Body of pancreas (tissue), 4 donors: Measurements from ENCODE around the gene ELOVL5. TPM values are rescaled to one million over a fixed set of nuclear protein-coding genes. Genes with fewer than 3 reads are reported as not detected.
A peak's percentile ranks its signal among the peaks of the same experiment; 100 is the strongest.

ENCODE experiments used
- ATAC-seq: fragments of 150-250 bp; one replicate; pipeline ENCODE4 v1.9.1; 2016
- DNase-seq, 4 donors: peaks; one replicate each; pipeline ENCODE4 v3.0.0-alpha.2; 2019
- H3K27ac ChIP-seq, 4 donors: fragments of 200-600 bp; sonication (generic); 1 replicate in 3 of 4; 2 replicates in 1 of 4; pipeline versions ENCODE4 v1.5.1 to v1.6.1; 2016 to 2019; ENCODE audit warnings: mild to moderate bottlenecking in 1 of 4, mixed read lengths in 1 of 4, moderate library complexity in 1 of 4
- H3K27me3 ChIP-seq, 2 donors: fragments of 200-600 bp; sonication (generic); one replicate each; pipeline ENCODE4 v1.6.0; 2016; ENCODE audit warnings: mild to moderate bottlenecking in 1 of 2
- H3K36me3 ChIP-seq, 2 donors: fragments of 200-600 bp; sonication (generic); replicated peaks in 1 of 2; 2 replicates each; pipeline ENCODE4 v1.5.1; 2016; ENCODE audit warnings: low read depth in 2 of 2; ENCODE audit not compliant: insufficient read depth in 1 of 2
- H3K4me1 ChIP-seq: fragments of 200-600 bp; sonication (generic); one replicate; pipeline ENCODE4 v1.6.0; 2016
- H3K4me3 ChIP-seq, 2 donors: fragments of 200-600 bp; sonication (generic); 1 replicate in 1 of 2; 2 replicates in 1 of 2; pipeline ENCODE4 v1.5.1; 2016 to 2019
- H3K9me3 ChIP-seq, 3 donors: fragments of 200-600 bp; sonication (generic); 1 replicate in 2 of 3; 2 replicates in 1 of 3; pipeline ENCODE4 v1.5.1; 2016
- POLR2A ChIP-seq, 3 donors: fragments of 450-650 bp; IDR thresholded peaks; one replicate each; pipeline ENCODE4 v1.6.1; 2016; ENCODE audit warnings: antibody characterized with exemption in 3 of 3, mild to moderate bottlenecking in 2 of 3
- WGBS, 2 donors: methylation state at CpG; one replicate each; pipeline ENCODE4 v1.1.5; 2017; 5-methylcytosine and 5-hydroxymethylcytosine counted together
- intact Hi-C: fragments of 100-400 bp; cut with DNase I; formaldehyde crosslinking; loops from one replicate; pipeline ENCODE4 v1.15.1; 2023
- total RNA-seq, 2 donors: library from RNA; depleted of rRNA; stranded (reverse); fragments of >200 nt; gene quantifications; one replicate each; pipeline ENCODE4 v1.1.0, GENCODE V29; 2016
- TF ChIP-seq, protein P1 (sequence below), 7 experiments: fragments of 450-650 bp in 4 of 7; fragments of 200-600 bp in 3 of 7; sonication (generic) in 3 of 7; IDR thresholded peaks; one replicate each; pipeline ENCODE4 v1.5.1; 2016 to 2019; ENCODE audit warnings: antibody characterized with exemption in 7 of 7

Gene ELOVL5
- total RNA-seq, 2 donors from 2014 or later: 8.6 to 11.2 TPM

DNA sequence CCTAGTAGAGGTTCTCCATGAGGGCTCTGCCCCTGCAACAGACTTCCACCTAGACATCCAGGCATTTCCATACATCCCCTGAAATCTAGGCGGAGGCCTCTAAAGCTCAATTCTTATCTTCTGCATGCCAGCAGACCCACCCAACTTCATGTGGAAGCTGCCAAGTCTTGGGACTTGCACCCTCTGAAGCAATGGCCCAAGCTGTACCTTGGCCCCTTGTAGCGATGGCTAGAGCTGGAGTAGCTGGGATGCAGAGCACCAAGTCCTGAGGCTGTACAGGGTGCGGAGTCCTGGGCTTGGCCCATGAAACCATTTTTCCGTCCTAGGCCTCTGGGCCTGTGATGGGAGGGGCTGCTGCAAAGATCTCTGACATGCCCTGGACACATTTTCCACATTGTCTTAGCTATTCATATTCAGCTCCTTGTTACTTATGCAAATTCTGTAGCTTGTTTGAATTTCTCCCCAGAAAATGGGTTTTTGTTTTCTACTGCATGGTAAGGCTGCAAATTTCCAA lies 17.4 kb upstream of the ELOVL5 start:
- ATAC-seq: no peak
- no peaks in the 10 kb centered on the region for H3K36me3 ChIP-seq
- 93 to 98% methylated on average over 4 of the region's 4 CpGs for WGBS, 2 donors
- no peak overlapping the region for H3K27ac ChIP-seq
- no peaks in the 10 kb centered on the region for H3K9me3 ChIP-seq
- H3K27me3 ChIP-seq: no peaks in the 10 kb centered on the region
- no peak overlapping the region for H3K4me3 ChIP-seq
- no peaks in the 10 kb centered on the region for H3K4me1 ChIP-seq
- DNase-seq: no peak
- intact Hi-C loops: no loop called here
- no peak for TF ChIP-seq POLR2A (IDR thresholded peaks at IDR 0.05)
- TF ChIP-seq, protein P1, sequence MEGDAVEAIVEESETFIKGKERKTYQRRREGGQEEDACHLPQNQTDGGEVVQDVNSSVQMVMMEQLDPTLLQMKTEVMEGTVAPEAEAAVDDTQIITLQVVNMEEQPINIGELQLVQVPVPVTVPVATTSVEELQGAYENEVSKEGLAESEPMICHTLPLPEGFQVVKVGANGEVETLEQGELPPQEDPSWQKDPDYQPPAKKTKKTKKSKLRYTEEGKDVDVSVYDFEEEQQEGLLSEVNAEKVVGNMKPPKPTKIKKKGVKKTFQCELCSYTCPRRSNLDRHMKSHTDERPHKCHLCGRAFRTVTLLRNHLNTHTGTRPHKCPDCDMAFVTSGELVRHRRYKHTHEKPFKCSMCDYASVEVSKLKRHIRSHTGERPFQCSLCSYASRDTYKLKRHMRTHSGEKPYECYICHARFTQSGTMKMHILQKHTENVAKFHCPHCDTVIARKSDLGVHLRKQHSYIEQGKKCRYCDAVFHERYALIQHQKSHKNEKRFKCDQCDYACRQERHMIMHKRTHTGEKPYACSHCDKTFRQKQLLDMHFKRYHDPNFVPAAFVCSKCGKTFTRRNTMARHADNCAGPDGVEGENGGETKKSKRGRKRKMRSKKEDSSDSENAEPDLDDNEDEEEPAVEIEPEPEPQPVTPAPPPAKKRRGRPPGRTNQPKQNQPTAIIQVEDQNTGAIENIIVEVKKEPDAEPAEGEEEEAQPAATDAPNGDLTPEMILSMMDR (IDR thresholded peaks at IDR 0.05): no peak

DNA sequence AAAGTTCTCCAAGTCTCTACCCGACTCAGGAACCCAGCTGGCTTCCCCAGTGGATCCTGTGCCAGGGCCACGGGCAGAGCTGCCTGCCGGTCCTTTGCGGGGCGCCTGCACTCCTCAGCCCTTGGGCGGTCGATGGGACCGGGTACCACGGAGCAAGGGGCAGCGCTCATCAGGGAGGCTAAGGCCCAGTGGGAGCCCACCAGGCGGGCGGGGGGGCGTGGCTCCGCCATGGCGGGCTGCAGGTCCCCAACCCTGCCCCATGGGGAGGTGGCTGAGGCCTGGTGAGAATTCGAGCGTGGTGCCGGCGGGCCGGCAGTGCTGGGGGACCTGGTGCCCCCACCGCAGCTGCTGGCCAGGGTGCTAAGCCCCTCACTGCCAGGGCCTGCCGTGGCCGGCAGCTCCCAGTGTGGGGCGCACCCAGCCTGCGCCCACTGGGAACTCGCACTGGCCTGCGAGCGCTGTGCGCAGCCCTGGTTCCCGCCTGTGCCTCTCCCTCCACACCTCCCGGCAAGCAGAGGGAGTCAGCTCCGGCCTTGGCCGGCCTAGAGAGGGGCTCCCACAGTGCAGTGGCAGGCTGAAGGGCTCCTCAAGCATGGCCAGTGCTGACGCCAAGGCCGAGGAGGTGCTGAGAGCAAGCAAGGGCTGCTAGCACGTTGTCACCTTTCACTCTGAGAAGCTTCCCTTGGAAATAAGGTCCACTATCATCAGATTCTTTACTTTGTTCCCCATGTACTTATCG lies 14.8 kb upstream of the ELOVL5 start:
- DNase-seq (no peak), ATAC-seq (no peak)
- H3K4me1 ChIP-seq: peaks cover 14% of the 10 kb centered on the region
- H3K27me3 ChIP-seq: no peaks in the 10 kb centered on the region
- H3K9me3 ChIP-seq: no peaks in the 10 kb centered on the region
- no peak overlapping the region for H3K4me3 ChIP-seq
- 92 to 94% methylated on average over 21 to 23 of the region's 37 CpGs for WGBS, 2 donors
- H3K36me3 ChIP-seq: no peaks in the 10 kb centered on the region
- no peak for TF ChIP-seq POLR2A (IDR thresholded peaks at IDR 0.05)
- TF ChIP-seq, protein P1 (IDR thresholded peaks at IDR 0.05): no peak
- intact Hi-C loops: no loop called here
- no peak overlapping the region for H3K27ac ChIP-seq

DNA sequence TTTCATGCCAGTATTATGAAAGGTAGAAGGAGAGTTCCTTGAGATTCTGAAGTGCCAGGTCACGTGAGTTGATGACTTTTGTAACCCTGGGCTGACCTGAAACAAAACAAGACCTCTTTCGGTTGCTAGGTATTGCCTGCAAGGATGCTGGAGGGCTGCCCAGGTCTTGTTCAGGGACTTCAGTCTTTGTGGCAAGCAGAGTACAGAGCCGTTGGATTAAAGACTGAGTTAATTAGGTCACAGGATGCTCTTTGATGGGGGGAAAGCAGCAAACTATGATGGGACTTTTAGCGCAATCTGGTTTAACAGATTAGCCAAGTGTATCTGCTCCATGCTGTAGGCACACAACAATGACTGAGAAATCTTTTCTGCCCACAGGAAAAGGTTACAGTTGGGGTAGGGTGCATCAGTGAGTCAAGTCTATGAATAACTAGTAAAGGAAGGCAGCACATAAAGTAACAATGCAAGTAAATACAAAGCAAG lies 12.8 kb upstream of the ELOVL5 start:
- Histone ChIP-seq H3K4me3 (no peak overlapping the region), H3K27me3 (no peaks in the 10 kb centered on the region), H3K36me3 (no peaks in the 10 kb centered on the region), H3K27ac (no peak overlapping the region), H3K4me1 (peaks cover 26% of the 10 kb centered on the region), H3K9me3 (no peaks in the 10 kb centered on the region)
- no peak for TF ChIP-seq POLR2A (IDR thresholded peaks at IDR 0.05)
- TF ChIP-seq, protein P1 (IDR thresholded peaks at IDR 0.05): no peak
- WGBS, 2 donors: 42% methylated on average over 4 of the region's 4 CpGs
- DNase-seq (peak; percentile 24 to 53 (median 42)), ATAC-seq (no peak)
- intact Hi-C loops: no loop called here

DNA sequence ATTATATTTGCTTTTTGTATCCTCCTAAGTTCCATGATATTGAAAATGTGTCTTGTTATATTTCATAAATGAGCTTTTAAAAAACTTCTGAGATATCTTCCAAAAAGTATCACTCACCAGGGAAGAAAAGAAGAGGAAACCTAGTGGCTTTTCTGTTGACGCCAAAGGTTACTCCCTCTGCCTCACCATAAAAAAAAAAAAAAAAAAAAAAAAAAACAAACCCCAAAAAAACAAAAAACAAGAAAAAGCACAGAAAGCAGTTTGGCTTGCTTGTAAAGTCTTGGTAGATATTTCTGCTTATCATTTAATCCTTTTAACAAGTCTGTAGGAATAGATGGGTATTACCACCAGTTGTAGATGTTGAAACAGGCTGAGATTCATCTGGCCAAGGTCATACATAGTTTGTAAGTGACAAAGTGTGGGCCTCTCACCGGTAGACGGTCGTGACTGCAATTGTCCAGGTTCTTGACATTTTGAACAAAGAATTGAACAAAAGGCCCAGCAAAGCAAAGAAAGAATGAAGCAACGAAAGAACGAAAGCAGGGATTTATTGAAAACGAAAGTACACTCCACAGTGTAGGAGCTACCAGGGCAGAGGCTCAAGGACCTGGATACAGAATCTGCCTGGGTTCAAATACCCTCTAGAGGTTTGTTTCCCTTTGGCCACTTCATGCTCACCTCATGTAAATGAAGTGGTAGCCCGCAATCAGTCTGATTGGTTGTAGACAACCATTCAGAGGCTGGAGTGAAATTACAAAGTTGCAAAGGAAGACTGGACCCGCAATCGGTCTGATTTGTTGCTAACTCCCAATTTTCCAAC lies 11.6 kb upstream of the ELOVL5 start:
- H3K4me3 ChIP-seq: no peak overlapping the region
- TF ChIP-seq, protein P1 (IDR thresholded peaks at IDR 0.05): peak in 1 of 7 experiments; percentile 7
- no peak for TF ChIP-seq POLR2A (IDR thresholded peaks at IDR 0.05)
- H3K27ac ChIP-seq: peak overlapping the region in 3 of 4 donors; percentile 85 to 87 (median 86)
- no peaks in the 10 kb centered on the region for H3K27me3 ChIP-seq
- H3K36me3 ChIP-seq: no peaks in the 10 kb centered on the region
- 58 to 64% methylated on average over 10 of the region's 10 CpGs for WGBS, 2 donors
- ATAC-seq (no peak), DNase-seq (no peak)
- intact Hi-C loops: no loop called here
- no peaks in the 10 kb centered on the region for H3K9me3 ChIP-seq
- H3K4me1 ChIP-seq: peaks cover 26% of the 10 kb centered on the region
